GM20431 (cell line): Measurements from ENCODE around the gene KRT14.
"Not testable (repeated sequence)": the region's sequence is repeated elsewhere in the genome, so short reads cannot be mapped to it uniquely, and the experiment has no call there.

Experiments
- in situ Hi-C: fragments of 300-500 bp; cut with MseI, MboI; formaldehyde crosslinking; loops from one replicate; pipeline ENCODE4 v1.15.0; 2020; ENCODE audit warnings: low sequenced_read_pairs; ENCODE audit not compliant: unreplicated experiment

Gene KRT14

GRCh38 chr17:41623184-41623861 lies 36.6 kb upstream of the KRT14 start:
- in situ Hi-C loops: not testable (repeated sequence)

GRCh38 chr17:41622340-41623183 lies 35.9 kb upstream of the KRT14 start:
- in situ Hi-C loops: not testable (repeated sequence)

- in situ Hi-C loops: no loop called here
These were observed 35.2 kb upstream of the KRT14 start for GRCh38 chr17:41621916-41622315.

- in situ Hi-C loops: not testable (repeated sequence)
These were observed 34.7 kb upstream of the KRT14 start for GRCh38 chr17:41621435-41621817.

DNA sequence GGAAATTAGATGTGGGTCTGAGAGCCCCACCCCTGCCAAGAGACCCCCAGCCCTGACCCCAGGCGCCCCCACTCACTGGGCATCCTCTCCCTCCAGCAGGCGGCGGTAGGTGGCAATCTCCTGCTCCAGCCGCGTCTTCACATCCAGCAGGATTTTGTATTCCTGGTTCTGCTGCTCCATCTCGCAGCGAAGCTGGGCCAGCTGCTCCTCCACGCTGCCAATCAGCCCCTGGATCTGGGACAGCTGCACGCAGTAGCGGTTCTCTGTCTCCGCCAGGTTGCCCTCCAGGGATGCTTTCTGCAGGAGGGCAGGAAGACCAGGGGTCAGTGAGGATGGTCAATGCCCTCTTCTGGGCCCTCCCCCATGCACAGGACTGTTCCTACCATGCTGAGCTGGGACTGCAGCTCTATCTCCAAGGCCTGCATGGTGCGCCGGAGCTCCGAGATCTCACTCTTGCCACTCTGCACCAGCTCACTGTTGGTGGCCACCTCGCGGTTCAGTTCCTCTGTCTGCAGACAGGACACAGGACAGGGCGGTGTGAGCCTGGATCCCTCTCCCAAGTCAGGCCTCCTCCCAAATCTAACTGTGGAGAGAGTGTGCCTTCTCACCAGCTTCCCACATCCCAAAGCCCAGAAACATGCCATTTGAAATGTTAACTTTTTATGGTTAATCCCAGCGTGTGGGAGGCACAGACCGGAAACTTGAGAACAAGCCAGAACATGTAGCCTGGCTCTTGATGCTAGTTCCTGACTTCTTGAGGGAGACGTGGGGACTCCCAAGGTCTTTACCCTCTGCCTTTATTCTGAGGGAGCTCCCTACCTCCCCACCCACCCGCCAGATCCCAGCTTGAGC lies 34.1 kb upstream of the KRT14 start:
- in situ Hi-C loops: no loop called here

DNA sequence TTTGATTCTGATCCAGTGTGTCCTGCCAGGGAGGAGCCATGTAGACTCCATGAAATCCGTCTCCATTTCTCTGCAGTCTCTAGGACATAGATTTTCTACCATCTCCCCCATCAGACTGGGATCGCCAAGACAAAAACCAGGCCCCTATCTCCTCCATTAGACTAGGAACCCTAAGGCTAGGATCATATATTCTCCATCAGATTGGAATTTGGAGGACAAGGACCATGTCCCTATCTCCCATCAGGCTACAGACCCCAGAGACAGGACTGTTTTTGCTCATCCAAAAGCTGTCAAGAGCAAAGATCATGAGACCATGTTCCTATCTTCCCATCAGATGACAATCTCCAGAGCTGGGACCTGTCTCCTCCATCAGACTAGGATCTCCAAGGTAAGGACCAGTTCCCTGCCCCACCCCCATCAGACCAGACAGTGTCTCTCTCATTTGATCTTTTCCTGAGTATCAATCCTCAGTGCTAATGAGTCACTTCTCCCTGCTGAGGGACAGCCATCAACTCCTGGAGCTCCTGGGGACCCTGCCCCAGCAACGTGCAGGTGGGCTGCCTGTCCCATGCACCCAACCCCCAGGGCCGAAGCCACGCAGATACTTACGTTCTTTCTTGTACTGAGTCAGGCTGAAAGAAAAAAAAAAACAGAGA lies 33.4 kb upstream of the KRT14 start:
- in situ Hi-C loops: not testable (repeated sequence)

GRCh38 chr17:41619036-41619926 lies 32.6 kb upstream of the KRT14 start:
- in situ Hi-C loops: no loop called here

DNA sequence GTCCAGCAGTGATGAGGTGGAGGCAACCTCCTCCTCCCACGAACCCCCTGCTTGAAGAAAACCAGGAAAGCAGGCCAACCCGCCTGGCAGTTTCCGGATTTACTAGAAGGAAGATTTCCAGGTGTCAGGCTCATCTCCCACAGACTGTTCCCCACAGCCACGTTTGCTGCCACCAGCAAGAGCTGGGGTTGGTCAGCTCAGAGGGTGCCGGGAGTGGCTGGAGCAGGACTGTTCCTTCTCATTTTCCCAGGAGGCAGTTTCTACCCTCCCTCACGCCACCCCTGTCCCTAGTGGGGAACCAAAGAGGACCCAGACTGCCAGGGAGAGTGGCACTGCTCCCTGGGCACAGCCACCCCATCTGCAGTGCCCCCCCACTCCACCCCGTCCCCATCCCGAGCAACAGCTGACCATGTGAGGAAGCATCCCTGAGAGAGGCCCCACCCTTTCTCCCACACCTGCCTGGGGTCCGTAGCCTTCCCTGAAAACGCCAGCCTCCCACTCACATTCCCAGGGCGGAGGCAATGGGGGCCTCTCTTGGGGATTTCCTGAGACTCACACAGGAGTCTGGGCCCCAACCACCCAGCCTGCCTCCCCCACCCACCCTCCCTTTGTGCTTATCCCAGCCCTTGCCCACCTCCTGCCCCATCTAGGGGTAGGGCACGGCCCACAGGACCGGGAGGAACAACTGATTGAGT lies 31.8 kb upstream of the KRT14 start:
- in situ Hi-C loops: no loop called here

- in situ Hi-C loops: no loop called here
These were observed 31.0 kb upstream of the KRT14 start for GRCh38 chr17:41617698-41618097.

DNA sequence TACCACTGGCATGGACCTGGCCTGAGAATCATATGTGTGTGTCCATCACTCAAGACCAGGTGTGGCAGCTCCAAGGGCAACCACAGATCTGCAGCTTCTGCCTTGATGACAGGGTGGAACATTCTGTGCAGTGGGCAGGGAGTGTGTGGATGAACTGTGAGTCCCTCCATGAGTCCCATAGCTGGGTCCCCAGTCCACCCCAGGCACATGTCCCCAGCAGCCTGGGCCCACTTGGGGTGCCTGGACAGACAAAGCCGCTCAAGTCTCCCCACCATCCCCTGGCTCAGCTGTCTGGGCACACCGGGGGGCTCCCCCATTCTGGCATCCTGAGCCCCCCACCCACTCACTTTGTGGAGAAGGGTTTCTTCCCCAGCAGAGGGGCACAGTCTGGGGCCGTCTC lies 30.4 kb upstream of the KRT14 start:
- in situ Hi-C loops: no loop called here

- in situ Hi-C loops: not testable (repeated sequence)
These were observed 29.8 kb upstream of the KRT14 start for GRCh38 chr17:41616486-41616885.

- in situ Hi-C loops: no loop called here
These were observed 28.8 kb upstream of the KRT14 start for GRCh38 chr17:41615454-41615853.

DNA sequence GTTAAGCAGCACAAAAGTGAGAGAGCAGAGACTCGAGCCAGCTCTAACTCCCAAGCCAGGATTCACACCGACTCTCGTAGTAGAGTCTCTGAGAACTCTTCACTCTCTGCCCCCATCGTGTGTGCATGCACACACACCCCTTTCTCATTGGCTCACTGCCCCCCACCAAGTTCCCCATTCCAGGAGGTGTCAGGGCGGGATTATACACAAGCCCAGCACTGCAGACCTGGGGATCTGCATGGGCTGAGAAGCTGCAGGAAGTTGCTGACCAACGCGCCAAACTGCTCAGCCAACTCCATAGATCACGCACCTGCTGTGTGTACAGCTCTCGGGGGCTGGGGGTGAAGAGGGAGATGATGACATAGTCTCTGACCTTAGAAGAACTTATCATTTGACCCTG lies 28.1 kb upstream of the KRT14 start:
- in situ Hi-C loops: not testable (repeated sequence)

GRCh38 chr17:41614098-41614497 lies 27.4 kb upstream of the KRT14 start:
- in situ Hi-C loops: no loop called here

- in situ Hi-C loops: no loop called here
These were observed 26.8 kb upstream of the KRT14 start for GRCh38 chr17:41613277-41614082.

DNA sequence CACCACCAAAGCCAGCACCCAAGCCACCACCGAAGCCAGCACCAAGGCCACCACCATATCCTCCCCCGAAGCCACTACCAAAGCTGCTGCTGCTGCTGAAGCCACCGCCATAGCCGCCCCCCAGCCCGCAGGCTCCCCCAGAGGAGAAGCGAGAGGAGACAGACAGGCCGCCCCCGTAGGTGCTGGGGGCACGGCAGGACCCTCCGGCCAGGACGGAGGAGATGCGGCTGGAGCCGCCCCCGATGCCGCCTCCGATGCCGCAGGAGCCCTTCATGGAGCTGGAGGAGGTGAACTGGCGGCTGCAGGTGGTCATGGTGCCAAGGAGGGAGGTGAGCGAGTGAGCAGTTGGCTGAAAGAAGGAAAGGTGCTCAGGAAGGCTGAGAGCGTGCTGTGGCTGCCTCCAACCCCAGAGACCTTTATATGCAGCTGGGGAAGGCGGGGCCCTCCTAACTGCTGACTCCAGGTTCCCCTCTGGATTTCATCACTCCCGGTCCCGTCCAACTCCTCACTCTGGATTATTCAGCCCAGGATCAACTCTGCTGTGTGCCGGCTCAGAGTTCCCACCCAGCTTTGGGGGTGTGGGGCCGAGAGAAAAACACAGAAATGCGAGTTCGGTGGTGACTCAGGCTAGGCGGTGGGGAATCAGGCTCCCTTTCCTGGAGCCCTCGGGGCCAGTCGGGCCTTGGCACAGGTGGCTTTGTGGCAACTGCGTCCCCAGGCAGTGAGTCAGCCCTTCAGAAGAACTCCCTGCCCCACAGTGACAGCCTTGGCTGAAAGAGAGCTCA lies 25.9 kb upstream of the KRT14 start, which contains the start of gene KRT16:
Gene KRT16 (minus strand): TSS at position 392 of the 785 bp plus-strand sequence. CDS start 79 bp downstream, at position 313.
- in situ Hi-C loops: not testable (repeated sequence)
